IMR-90 (cell line): ENCODE results near the gene ZNF518A.

Experiments used
- BHLHE40 ChIP-seq: fragments of 150-350 bp; IDR thresholded peaks from 2 replicates; pipeline ENCODE4 v1.6.1; 2016; ENCODE audit warnings: mild to moderate bottlenecking, low read depth, low read length
- CEBPB ChIP-seq: IDR thresholded peaks from 2 replicates; pipeline ENCODE4 v1.6.1; 2012; ENCODE audit warnings: low read depth, low read length, improper control_type of control experiment
- CHD1 ChIP-seq: IDR thresholded peaks from 2 replicates; pipeline ENCODE4 v1.6.1; 2012; ENCODE audit warnings: low read depth, low read length, improper control_type of control experiment
- ELK1 ChIP-seq: fragments of 150-350 bp; IDR thresholded peaks from 2 replicates; pipeline ENCODE4 v1.6.1; 2016; ENCODE audit warnings: low read depth, mild to moderate bottlenecking, low read length, moderate library complexity, borderline replicate concordance
- FOS ChIP-seq: fragments of 150-350 bp; IDR thresholded peaks from 2 replicates; pipeline ENCODE4 v1.6.1; 2016; ENCODE audit warnings: low read depth, low read length
- MAFK ChIP-seq: IDR thresholded peaks from 2 replicates; pipeline ENCODE4 v1.6.1; 2012; ENCODE audit warnings: low read depth, low read length, improper control_type of control experiment
- MAZ ChIP-seq: IDR thresholded peaks from 2 replicates; pipeline ENCODE4 v1.6.1; 2012; ENCODE audit warnings: low read depth, mild to moderate bottlenecking, low read length, improper control_type of control experiment, moderate library complexity, borderline replicate concordance
- MXI1 ChIP-seq: IDR thresholded peaks from 2 replicates; pipeline ENCODE4 v1.6.1; 2012; ENCODE audit warnings: low read depth, mild to moderate bottlenecking, low read length, moderate library complexity, borderline replicate concordance
- NFE2L2 ChIP-seq: fragments of 150-350 bp; IDR thresholded peaks from 2 replicates; pipeline ENCODE4 v1.6.1; 2016; ENCODE audit warnings: low read depth, mild to moderate bottlenecking, low read length
- POLR2A ChIP-seq: IDR thresholded peaks from 2 replicates; pipeline ENCODE4 v1.6.1; 2012; ENCODE audit warnings: mild to moderate bottlenecking, low read depth, low read length
- RAD21 ChIP-seq: IDR thresholded peaks from 2 replicates; pipeline ENCODE4 v1.6.1; 2012; ENCODE audit warnings: low read length, improper control_type of control experiment
- RCOR1 ChIP-seq: IDR thresholded peaks from 2 replicates; pipeline ENCODE4 v1.6.1; 2012; ENCODE audit warnings: mild to moderate bottlenecking, low read length, improper control_type of control experiment; ENCODE audit not compliant: insufficient replicate concordance
- TF ChIP-seq, protein P1 (sequence below): conservative IDR thresholded peaks from 2 replicates; pipeline ENCODE4 v1.5.1; 2012; ENCODE audit warnings: mild to moderate bottlenecking, low read depth, low read length, improper control_type of control experiment
- TF ChIP-seq, protein P2 (sequence below): fragments of 150-350 bp; IDR thresholded peaks from 2 replicates; pipeline ENCODE4 v1.6.1; 2017; ENCODE audit warnings: mild to moderate bottlenecking, antibody characterized with exemption, low read length, low read depth

DNA sequence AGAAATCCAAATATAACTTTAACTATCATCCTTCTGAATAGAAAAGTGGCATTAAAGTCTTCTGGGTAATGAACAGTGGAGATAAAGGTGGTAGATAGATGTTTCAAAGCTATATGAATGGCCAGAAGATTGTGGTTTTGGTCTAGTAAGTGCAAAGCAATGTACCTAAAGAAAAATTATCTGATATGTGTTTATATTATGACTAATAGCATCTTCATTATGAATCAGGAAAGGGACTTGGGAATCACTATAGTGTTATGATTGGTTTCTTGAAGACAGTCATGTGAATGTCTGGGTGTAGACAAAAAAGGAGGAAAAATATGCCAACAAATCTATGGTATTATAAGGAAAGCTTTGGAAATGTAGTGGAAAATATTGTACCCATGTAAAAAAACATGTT is 3.0 kb downstream of the ZNF518A start:
- TF ChIP-seq CEBPB: no peak
- TF ChIP-seq, protein P1, sequence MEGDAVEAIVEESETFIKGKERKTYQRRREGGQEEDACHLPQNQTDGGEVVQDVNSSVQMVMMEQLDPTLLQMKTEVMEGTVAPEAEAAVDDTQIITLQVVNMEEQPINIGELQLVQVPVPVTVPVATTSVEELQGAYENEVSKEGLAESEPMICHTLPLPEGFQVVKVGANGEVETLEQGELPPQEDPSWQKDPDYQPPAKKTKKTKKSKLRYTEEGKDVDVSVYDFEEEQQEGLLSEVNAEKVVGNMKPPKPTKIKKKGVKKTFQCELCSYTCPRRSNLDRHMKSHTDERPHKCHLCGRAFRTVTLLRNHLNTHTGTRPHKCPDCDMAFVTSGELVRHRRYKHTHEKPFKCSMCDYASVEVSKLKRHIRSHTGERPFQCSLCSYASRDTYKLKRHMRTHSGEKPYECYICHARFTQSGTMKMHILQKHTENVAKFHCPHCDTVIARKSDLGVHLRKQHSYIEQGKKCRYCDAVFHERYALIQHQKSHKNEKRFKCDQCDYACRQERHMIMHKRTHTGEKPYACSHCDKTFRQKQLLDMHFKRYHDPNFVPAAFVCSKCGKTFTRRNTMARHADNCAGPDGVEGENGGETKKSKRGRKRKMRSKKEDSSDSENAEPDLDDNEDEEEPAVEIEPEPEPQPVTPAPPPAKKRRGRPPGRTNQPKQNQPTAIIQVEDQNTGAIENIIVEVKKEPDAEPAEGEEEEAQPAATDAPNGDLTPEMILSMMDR: no peak
- no peak for TF ChIP-seq ELK1
- TF ChIP-seq MAFK: no peak
- no peak for TF ChIP-seq RAD21
- TF ChIP-seq POLR2A: no peak
- TF ChIP-seq NFE2L2: no peak
- 0 out of 2 replicates have a peak, but pooled peaks have one; percentile 26 for TF ChIP-seq FOS
- TF ChIP-seq, protein P2, sequence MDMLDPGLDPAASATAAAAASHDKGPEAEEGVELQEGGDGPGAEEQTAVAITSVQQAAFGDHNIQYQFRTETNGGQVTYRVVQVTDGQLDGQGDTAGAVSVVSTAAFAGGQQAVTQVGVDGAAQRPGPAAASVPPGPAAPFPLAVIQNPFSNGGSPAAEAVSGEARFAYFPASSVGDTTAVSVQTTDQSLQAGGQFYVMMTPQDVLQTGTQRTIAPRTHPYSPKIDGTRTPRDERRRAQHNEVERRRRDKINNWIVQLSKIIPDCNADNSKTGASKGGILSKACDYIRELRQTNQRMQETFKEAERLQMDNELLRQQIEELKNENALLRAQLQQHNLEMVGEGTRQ: no peak
- no peak for TF ChIP-seq BHLHE40
- TF ChIP-seq MAZ: no peak
- no peak for TF ChIP-seq CHD1
- no peak for TF ChIP-seq RCOR1
- TF ChIP-seq MXI1: no peak
